SK-N-DZ (cell line): Measurements from ENCODE around the gene AGBL3.
"Not testable (repeated sequence)": the region's sequence is repeated elsewhere in the genome, so short reads cannot be mapped to it uniquely, and the experiment has no call there.

Experiments
- DNase-seq: peaks from one replicate; pipeline ENCODE4 v3.0.0-alpha.2; 2015; ENCODE audit warnings: low spot score

AGBL3 gene

DNA sequence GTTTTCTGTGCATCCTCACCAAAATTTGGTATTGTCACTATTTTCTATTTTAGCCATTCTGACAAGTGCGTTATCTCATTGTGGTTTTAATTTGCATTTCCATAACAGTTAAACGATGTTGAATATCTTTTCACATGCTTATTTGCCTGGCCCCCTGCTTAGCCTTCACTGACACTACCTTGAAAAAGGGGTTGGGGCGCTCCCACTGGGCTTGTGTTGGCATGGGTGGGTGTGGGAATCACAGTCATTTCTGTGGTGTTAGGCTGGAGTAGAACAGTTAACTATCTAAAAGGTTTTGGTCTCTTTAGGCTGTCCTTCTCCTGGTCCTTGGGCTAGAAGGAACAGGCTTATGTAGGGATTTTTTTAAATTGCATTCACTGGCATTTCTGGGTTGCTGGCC, 89.4 kb downstream of the AGBL3 start:
- no peak for DNase-seq

GRCh38 chr7:135076882-135077281, 90.6 kb downstream of the AGBL3 start:
- no peak for DNase-seq

DNA sequence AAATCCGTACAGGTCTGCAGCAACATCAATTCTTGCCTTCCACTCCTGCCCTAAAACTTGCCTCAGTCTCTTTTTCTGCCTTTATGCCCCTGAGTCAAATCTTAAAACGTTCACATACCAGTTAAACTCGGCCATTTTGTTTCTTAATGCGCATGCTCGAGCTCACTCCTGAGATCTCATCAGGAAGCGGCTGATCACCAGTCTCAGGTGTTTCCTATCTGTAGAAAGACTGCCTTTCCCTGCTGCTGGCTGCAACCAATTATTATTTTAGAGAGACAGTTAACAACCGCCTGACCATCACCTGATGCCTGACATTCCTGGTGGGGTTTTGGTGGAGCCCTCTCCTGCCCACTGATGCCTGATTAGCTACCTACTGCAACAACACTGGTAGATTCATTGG, 91.3 kb downstream of the AGBL3 start:
- no peak for DNase-seq

DNA sequence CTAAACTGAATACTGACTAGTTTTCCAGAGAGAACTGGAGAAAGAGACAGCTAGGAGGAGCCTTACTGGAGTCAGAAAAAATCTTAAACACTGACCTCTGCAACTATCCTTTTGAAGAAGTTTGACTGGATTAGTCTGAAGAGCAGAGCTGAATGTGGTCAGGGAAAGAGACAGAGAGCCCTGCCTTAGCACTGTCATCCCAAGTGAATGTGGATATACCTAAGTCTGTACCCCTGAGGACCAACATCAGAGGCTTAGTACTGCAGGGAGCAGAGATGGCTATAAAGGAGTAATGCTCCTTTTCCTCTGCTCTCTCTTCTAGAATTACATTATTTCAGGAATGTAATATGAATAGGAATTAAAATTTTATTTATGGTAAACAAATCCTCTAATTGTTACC, 91.7 kb downstream of the AGBL3 start:
- no peak for DNase-seq

- DNase-seq: no peak
Observed at GRCh38 chr7:135079068-135079467, 92.8 kb downstream of the AGBL3 start.

GRCh38 chr7:135083005-135083404, 96.7 kb downstream of the AGBL3 start:
- no peak for DNase-seq

GRCh38 chr7:135088566-135088965, 102.3 kb downstream of the AGBL3 start:
- DNase-seq: no peak

DNA sequence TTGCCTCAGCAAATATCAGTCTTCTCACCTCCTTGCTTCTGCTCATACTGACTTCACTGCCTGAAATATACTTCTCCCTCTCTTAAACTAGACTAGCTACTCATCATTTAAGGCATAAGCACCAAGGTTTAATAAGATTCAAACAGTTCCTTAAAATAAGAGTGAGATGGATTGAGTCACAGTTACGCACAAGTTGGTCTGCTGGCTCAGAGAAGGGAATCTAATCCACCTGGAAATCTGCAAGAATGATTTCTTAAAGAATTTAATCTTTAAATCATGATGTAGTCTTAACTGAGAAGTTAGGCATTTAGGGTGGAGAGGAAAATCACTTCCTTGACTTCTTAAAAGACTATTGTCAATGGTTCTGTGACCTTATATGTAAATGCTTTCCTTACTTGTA, 105.4 kb downstream of the AGBL3 start:
- no peak for DNase-seq

GRCh38 chr7:135094472-135095237, 108.3 kb downstream of the AGBL3 start:
- no peak for DNase-seq

GRCh38 chr7:135095450-135095849, 109.1 kb downstream of the AGBL3 start:
- no peak for DNase-seq

GRCh38 chr7:135098391-135098790, 112.1 kb downstream of the AGBL3 start:
- DNase-seq: no peak

- no peak for DNase-seq
Observed at GRCh38 chr7:135100856-135101255, 114.5 kb downstream of the AGBL3 start.

- no peak for DNase-seq
Observed at GRCh38 chr7:135102372-135102771, 116.1 kb downstream of the AGBL3 start.

DNA sequence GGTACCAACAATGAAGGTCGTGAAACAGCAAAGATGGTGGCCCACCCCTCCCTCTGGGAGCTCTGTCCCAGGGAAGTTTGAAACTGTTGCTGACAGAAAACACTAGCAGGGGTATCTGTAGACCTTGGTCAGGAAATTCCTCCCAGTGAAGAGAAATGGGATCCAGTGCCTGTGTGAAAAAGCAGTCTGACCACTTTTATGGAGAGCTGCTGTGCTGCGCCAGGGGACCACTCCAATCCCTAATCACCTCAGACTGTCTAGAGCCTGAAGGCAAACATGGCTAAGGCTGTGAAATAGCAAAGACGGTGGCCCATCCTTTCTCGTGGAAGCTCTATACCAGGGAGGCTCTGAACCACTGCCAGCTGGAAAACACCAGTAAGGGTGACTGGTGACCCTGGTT, 123.3 kb downstream of the AGBL3 start:
- DNase-seq: no peak

GRCh38 chr7:135109976-135110375, 123.7 kb downstream of the AGBL3 start:
- DNase-seq: no peak

DNA sequence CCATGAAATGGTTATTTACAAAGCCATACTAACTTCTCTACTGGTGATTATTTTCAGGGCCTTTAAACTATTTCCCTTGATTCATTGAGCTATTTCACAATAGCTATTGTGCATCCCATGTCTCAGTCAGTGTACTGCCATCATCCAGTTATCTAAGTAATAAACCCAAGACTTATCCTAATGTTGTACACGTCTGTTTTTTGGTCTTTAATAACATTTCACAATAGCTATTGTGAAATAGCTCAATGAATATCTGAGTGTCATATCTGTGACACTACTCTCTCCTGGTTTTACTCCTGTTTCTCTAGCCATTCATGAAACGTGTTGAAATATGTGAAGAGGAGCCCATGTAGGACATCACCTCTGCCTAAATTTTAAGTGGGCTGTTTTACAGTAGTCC, 125.1 kb downstream of the AGBL3 start:
- DNase-seq: no peak

DNA sequence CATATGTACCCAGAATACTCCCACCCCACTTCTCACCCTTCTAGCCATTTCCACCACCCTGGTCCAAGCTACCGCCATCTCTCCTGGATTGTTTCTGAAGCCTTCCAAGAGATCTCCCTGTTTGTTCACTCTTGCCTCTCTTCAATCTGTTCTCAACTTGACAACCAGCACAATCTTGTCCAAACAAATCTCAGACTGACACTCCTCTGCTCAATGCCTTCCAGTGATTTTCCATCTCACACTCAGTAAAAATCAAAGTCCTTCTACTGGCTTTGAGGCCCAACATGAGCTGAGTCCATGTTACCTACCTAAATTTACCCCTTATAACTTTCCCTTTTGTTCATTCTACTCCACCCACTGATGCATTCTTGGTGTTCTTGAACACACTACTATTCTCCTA, 128.3 kb downstream of the AGBL3 start:
- DNase-seq: no peak

- DNase-seq: no peak
Observed at GRCh38 chr7:135117096-135117495, 130.8 kb downstream of the AGBL3 start.

- DNase-seq: no peak
Observed at GRCh38 chr7:135121868-135122267, 135.6 kb downstream of the AGBL3 start.

DNA sequence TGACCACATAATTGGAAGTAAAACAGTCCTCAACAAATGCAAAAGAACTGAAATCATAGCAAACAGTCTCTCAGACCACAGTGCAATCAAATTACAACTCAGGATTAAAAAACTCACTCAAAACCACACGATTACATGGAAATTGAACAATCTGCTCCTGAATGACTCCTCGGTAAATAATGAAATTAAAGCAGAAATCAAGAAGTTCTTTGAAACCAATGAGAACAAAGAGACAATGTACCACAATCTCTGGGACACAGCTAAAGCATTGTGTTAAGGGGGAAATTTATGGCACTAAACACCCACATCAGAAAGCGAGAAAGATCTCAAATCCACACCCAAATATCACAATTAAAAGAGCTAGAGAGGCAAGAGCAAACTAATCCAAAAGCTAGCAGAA, 138.3 kb downstream of the AGBL3 start:
- not testable (repeated sequence) for DNase-seq

DNA sequence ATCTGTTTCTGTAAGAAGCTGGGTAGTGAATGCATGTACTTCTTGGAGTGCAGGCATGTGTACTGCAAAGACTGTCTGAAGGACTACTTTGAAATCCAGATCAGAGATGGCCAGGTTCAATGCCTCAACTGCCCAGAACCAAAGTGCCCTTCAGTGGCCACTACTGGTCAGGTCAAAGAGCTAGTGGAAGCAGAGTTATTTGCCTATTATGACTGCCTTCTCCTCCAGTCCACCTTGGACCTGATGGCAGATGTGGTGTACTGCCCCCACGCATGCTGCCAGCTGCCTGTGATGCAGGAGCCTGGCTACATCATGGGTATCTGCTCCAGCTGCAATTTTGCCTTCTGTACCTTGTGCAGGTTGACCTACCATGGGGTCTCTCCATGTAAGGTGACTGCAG, 142.6 kb downstream of the AGBL3 start:
- no peak for DNase-seq

GRCh38 chr7:135129579-135129978, 143.3 kb downstream of the AGBL3 start:
- no peak for DNase-seq

- DNase-seq: no peak
Observed at GRCh38 chr7:135143885-135144668, 157.8 kb downstream of the AGBL3 start.
